Liver (tissue), 9 donors: Measurements from ENCODE around the gene ETFA. TPM values are rescaled to one million over a fixed set of nuclear protein-coding genes. Genes with fewer than 3 reads are reported as not detected.

Source experiments
- DNase-seq: peaks from one replicate; pipeline ENCODE4 v3.0.0-alpha.2; 2017; ENCODE audit warnings: low spot score
- H3K27ac ChIP-seq, 2 donors: one replicate each; pipeline ENCODE4 v1.7.0; 2013; ENCODE audit warnings: inconsistent platforms in 2 of 2, low read length in 2 of 2, control low read depth in 1 of 2, low read depth in 1 of 2, mild to moderate bottlenecking in 1 of 2
- H3K27me3 ChIP-seq, 4 donors: one replicate each; pipeline versions ENCODE4 v1.6.1 to v1.7.0; 2013; ENCODE audit warnings: low read length in 3 of 4, inconsistent platforms in 1 of 4, mild to moderate bottlenecking in 1 of 4, moderate library complexity in 1 of 4; ENCODE audit not compliant: control insufficient read depth in 4 of 4, insufficient read depth in 4 of 4
- H3K36me3 ChIP-seq, 4 donors: one replicate each; pipeline versions ENCODE4 v1.6.1 to v1.7.0; 2013; ENCODE audit warnings: low read length in 3 of 4, mild to moderate bottlenecking in 3 of 4, low read depth in 1 of 4, moderate library complexity in 1 of 4; ENCODE audit not compliant: control insufficient read depth in 4 of 4, insufficient read depth in 3 of 4
- H3K4me1 ChIP-seq, 4 donors: one replicate each; pipeline versions ENCODE4 v1.6.1 to v1.7.0; 2013; ENCODE audit warnings: low read length in 3 of 4, mild to moderate bottlenecking in 3 of 4, moderate library complexity in 1 of 4; ENCODE audit not compliant: control insufficient read depth in 4 of 4, insufficient read depth in 4 of 4
- H3K4me3 ChIP-seq, 3 donors: one replicate each; pipeline versions ENCODE4 v1.6.1 to v1.7.0; 2013; ENCODE audit warnings: low read length in 3 of 3, control low read depth in 1 of 3, low read depth in 1 of 3, mild to moderate bottlenecking in 1 of 3
- H3K9ac ChIP-seq, 2 donors: one replicate each; pipeline ENCODE4 v1.7.0; 2013; ENCODE audit warnings: low read length in 2 of 2, mild to moderate bottlenecking in 2 of 2, moderate library complexity in 2 of 2, control low read depth in 1 of 2, low read depth in 1 of 2
- H3K9me3 ChIP-seq, 4 donors: one replicate each; pipeline versions ENCODE4 v1.6.1 to v1.7.0; 2013; ENCODE audit warnings: low read length in 3 of 4; ENCODE audit not compliant: control insufficient read depth in 4 of 4
- ATF3 ChIP-seq: IDR thresholded peaks from 2 replicates; pipeline ENCODE4 v1.6.1; 2016; ENCODE audit warnings: antibody characterized with exemption
- CTCF ChIP-seq: fragments of 150-350 bp; IDR thresholded peaks from 2 replicates; pipeline ENCODE4 v1.5.1; 2017; ENCODE audit warnings: improper control_type of control experiment, low read depth, low read length; ENCODE audit not compliant: missing input control
- EGR1 ChIP-seq, 2 donors: IDR thresholded peaks; 2 replicates each; pipeline ENCODE4 v1.6.1; 2016 to 2018; ENCODE audit warnings: antibody characterized with exemption in 2 of 2, low read depth in 2 of 2
- FOXA1 ChIP-seq: IDR thresholded peaks from 2 replicates; pipeline ENCODE4 v1.6.1; 2016; ENCODE audit warnings: antibody characterized with exemption
- FOXA2 ChIP-seq: IDR thresholded peaks from 2 replicates; pipeline ENCODE4 v1.6.1; 2016; ENCODE audit warnings: antibody characterized with exemption
- GABPA ChIP-seq, 2 donors: IDR thresholded peaks in 1 of 2; conservative IDR thresholded peaks in 1 of 2; 2 replicates each; pipeline ENCODE4 v1.6.1; 2016; ENCODE audit warnings: antibody characterized with exemption in 2 of 2, mild to moderate bottlenecking in 1 of 2, moderate library complexity in 1 of 2
- HNF4A ChIP-seq, 2 donors: conservative IDR thresholded peaks; 2 replicates each; pipeline ENCODE4 v1.6.1; 2016; ENCODE audit warnings: antibody characterized with exemption in 2 of 2, mild to moderate bottlenecking in 2 of 2
- HNF4G ChIP-seq: IDR thresholded peaks from 2 replicates; pipeline ENCODE4 v1.6.1; 2016; ENCODE audit warnings: antibody characterized with exemption
- NR2F2 ChIP-seq: IDR thresholded peaks from 2 replicates; pipeline ENCODE4 v1.6.1; 2016; ENCODE audit warnings: antibody characterized with exemption
- RAD21 ChIP-seq, 2 donors: IDR thresholded peaks; 2 replicates each; pipeline ENCODE4 v1.6.1; 2016; ENCODE audit warnings: antibody characterized with exemption in 2 of 2, mild to moderate bottlenecking in 2 of 2
- RXRA ChIP-seq, 2 donors: IDR thresholded peaks; 2 replicates each; pipeline ENCODE4 v1.6.1; 2017 to 2018; ENCODE audit warnings: antibody characterized with exemption in 2 of 2, mild to moderate bottlenecking in 1 of 2
- SP1 ChIP-seq: IDR thresholded peaks from 2 replicates; pipeline ENCODE4 v1.6.1; 2018; ENCODE audit warnings: antibody characterized with exemption, mild to moderate bottlenecking
- TAF1 ChIP-seq: conservative IDR thresholded peaks from 2 replicates; pipeline ENCODE4 v1.6.1; 2016; ENCODE audit warnings: antibody characterized with exemption, mild to moderate bottlenecking
- YY1 ChIP-seq: IDR thresholded peaks from 2 replicates; pipeline ENCODE4 v1.6.1; 2016; ENCODE audit warnings: antibody characterized with exemption, mild to moderate bottlenecking
- ZBTB33 ChIP-seq: IDR thresholded peaks from 2 replicates; pipeline ENCODE4 v1.6.1; 2016; ENCODE audit warnings: antibody characterized with exemption
- WGBS: extraction: QIAGEN DNeasy Blood & Tissue Kit; methylation state at CpG from one replicate; pipeline ENCODE4 v1.1.7; 2013; 5-methylcytosine and 5-hydroxymethylcytosine counted together
- polyA plus RNA-seq, 2 donors: library from polyadenylated mRNA; stranded (reverse) in 1 of 2; unstranded in 1 of 2; fragments of 200-250 nt in 1 of 2; fragments of >200 nt in 1 of 2; fragmentation: Nextera tagmentation in 1 of 2; extraction: Ambion mirVana in 1 of 2; gene quantifications; one replicate each; pipeline versions ENCODE4 v1.2.1 to v1.2.3, GENCODE V29; 2013 to 2015
- total RNA-seq, 2 donors: library from RNA; depleted of rRNA; stranded (reverse); fragments of >200 nt; gene quantifications; one replicate each; pipeline ENCODE4 v1.2.3, GENCODE V29; 2014
- TF ChIP-seq, protein P1 (sequence below): IDR thresholded peaks from 2 replicates; pipeline ENCODE4 v1.6.1; 2016; ENCODE audit warnings: antibody characterized with exemption, mild to moderate bottlenecking
- TF ChIP-seq, protein P2 (sequence below): IDR thresholded peaks from 2 replicates; pipeline ENCODE4 v1.6.1; 2016; ENCODE audit warnings: antibody characterized with exemption
- donor health status: healthy.
- donor health status: healthy.
- donor health status: healthy.
- donor health status: healthy.
- donor health status: healthy.

Gene ETFA
- total and polyA plus RNA-seq, 4 donors: 92.6 to 342 (median 289) TPM

DNA sequence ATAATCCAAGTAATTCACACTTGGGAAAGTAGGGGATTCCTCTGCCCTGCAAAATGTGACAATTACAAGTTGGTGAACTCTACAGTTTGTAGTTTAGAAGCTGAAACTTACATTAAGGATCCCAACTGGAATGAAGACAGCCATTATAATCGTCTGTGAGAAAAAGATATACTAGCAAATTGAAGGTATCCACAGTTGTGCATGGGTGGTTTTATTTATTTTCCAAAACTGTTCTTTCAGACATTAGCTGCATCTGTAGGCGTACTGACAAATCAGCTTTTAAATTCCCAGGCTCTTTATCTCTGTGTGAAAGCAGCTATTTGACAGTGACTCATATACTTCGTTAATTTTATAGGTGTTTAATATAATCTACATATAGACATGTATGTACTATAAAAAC lies 12.8 kb upstream of the ETFA start:
- Histone ChIP-seq H3K4me3 (no peak overlapping the region), H3K4me1 (no peaks in the 10 kb centered on the region), H3K9ac (no peak overlapping the region), H3K9me3 (no peaks in the 10 kb centered on the region), H3K27ac (no peak overlapping the region), H3K36me3 (no peaks in the 10 kb centered on the region), H3K27me3 (no peaks in the 10 kb centered on the region)
- DNase-seq: no peak
- TF ChIP-seq, protein P1, sequence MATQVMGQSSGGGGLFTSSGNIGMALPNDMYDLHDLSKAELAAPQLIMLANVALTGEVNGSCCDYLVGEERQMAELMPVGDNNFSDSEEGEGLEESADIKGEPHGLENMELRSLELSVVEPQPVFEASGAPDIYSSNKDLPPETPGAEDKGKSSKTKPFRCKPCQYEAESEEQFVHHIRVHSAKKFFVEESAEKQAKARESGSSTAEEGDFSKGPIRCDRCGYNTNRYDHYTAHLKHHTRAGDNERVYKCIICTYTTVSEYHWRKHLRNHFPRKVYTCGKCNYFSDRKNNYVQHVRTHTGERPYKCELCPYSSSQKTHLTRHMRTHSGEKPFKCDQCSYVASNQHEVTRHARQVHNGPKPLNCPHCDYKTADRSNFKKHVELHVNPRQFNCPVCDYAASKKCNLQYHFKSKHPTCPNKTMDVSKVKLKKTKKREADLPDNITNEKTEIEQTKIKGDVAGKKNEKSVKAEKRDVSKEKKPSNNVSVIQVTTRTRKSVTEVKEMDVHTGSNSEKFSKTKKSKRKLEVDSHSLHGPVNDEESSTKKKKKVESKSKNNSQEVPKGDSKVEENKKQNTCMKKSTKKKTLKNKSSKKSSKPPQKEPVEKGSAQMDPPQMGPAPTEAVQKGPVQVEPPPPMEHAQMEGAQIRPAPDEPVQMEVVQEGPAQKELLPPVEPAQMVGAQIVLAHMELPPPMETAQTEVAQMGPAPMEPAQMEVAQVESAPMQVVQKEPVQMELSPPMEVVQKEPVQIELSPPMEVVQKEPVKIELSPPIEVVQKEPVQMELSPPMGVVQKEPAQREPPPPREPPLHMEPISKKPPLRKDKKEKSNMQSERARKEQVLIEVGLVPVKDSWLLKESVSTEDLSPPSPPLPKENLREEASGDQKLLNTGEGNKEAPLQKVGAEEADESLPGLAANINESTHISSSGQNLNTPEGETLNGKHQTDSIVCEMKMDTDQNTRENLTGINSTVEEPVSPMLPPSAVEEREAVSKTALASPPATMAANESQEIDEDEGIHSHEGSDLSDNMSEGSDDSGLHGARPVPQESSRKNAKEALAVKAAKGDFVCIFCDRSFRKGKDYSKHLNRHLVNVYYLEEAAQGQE: no peak
- TF ChIP-seq CTCF (no peak), NR2F2 (no peak), FOXA1 (no peak), HNF4A (conservative IDR thresholded peaks at IDR 0.05) (no peak), ATF3 (no peak), FOXA2 (no peak), HNF4G (no peak), RAD21 (IDR thresholded peaks at IDR 0.05) (no peak), GABPA (IDR thresholded peaks at IDR 0.05 in 1 of 2, conservative IDR thresholded peaks at IDR 0.05 in 1 of 2) (no peak), RXRA (IDR thresholded peaks at IDR 0.05) (no peak), YY1 (no peak), ZBTB33 (no peak), EGR1 (IDR thresholded peaks at IDR 0.05; ENCODE audit: low read depth in 2 of 2) (no peak), SP1 (no peak), TAF1 (no peak)
- TF ChIP-seq, protein P2, sequence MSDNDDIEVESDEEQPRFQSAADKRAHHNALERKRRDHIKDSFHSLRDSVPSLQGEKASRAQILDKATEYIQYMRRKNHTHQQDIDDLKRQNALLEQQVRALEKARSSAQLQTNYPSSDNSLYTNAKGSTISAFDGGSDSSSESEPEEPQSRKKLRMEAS: no peak
- 74% methylated on average over 3 of the region's 3 CpGs for WGBS

- TF ChIP-seq TAF1 (no peak), FOXA2 (no peak), EGR1 (IDR thresholded peaks at IDR 0.05; ENCODE audit: low read depth in 2 of 2) (no peak), SP1 (no peak), FOXA1 (no peak), ATF3 (no peak)
- no peak overlapping the region for H3K27ac ChIP-seq
- no peak for DNase-seq
- H3K4me3 ChIP-seq: no peak overlapping the region
- no peaks in the 10 kb centered on the region for H3K36me3 ChIP-seq
- no peaks in the 10 kb centered on the region for H3K4me1 ChIP-seq
- H3K9me3 ChIP-seq: no peaks in the 10 kb centered on the region
- 89% methylated on average over 5 of the region's 5 CpGs for WGBS
- no peak overlapping the region for H3K9ac ChIP-seq
- no peaks in the 10 kb centered on the region for H3K27me3 ChIP-seq
Observed at GRCh38 chr15:76321602-76322001, 10.3 kb upstream of the ETFA start.
